SKM-1 (cell line): ENCODE results near the gene DOK6.
"Not testable (repeated sequence)": the region's sequence is repeated elsewhere in the genome, so short reads cannot be mapped to it uniquely, and the experiment has no call there.

ENCODE experiments used
- DNase-seq: peaks from one replicate; lab custom pipeline; 2025; ENCODE audit not compliant: unreplicated experiment; lab: John Stamatoyannopoulos, UW

Gene DOK6

DNA sequence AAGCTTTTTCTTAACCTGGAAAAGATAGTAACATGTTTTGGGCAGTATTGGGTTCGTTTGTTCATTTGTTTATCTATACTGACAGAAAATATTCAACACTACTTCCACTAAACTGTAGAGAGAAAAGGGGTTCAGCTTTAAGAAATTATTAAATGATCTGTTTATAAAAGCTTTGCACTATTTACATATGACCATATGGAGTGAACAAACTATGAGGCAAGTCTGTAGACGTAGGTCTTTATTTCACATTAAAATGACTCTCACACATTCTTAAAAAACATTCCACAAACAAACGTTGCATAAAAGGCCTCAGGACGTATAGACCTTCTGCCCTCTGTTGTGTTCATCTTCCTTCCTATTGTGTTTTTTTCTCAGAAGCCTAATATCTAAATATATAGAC, 452.4 kb downstream of the DOK6 start:
- DNase-seq = no peak

DNA sequence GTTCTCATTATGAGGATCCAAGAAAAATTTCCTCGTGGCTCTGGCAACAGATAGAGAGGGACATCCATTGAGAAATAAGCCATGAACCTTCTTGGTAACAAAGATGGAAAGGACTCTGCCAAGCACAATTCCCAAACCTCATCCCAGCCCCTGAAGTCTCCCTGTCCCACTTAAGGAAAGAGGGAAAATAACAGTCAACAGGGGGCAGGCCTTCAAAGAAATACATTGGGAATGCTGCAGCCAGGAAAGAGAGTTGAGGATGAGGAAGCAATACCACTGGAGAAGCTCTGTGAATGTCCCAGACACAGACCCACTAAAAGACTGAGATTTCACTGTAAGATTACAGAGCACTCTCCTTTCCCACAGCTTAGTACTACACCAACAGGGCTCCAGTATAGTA, 453.8 kb downstream of the DOK6 start:
- no peak for DNase-seq

DNA sequence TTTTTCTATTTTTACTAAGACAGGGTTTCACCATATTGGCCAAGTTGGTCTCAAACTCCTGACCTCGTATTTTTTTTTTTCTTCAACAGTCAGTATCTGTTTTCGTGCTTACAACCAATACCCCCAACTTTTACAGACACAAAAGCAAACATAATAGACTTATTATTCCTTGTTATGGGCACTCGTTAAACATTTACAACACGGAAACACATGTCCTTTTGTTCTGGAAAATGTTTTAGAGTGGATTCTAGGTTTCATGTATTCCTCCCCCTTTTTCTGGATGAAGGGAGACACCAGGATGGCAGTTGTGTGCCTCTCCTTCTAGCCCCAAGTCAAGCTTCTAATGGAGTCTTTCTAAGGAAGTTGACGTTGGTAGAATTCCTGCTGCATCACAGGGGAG, 458.2 kb downstream of the DOK6 start:
- no peak for DNase-seq

DNA sequence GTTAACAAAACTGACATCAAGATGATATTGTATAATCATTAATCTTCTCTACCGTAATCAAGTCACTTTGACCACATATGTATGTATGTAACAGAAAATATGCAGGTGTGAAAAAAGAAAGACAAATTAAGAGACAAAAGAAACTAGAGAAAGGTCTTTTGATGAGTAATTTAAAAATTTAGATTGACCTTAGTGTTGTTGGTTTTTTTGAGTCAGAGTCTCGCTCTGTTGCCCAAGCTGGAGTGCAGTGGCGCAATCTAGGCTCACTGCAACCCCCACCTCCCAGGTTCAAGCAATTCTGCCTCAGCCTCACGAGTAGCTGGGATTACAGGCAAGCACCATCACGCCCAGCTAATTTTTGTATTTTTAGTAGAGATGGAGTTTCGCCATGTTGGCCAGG, 464.1 kb downstream of the DOK6 start:
- DNase-seq = not testable (repeated sequence)

DNA sequence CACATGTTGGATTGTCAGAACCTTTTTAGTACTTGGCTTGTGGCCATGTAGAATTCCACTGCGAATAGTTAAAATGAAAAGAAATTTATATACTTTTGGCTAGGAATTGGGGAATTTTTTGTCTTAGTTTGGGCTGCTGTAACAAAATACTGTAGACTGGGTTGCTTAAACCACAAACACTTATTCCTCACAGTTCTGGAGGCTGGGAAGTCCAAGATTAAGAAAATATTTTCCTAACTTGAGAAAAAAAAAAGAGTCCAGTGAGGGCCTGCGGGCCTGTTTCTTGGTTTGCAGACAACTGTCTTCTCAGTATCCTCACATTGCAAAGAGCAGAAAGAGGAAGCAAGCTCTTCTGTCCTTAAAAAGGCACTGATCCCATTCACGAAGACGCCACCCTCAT, 465.1 kb downstream of the DOK6 start:
- DNase-seq = no peak

DNA sequence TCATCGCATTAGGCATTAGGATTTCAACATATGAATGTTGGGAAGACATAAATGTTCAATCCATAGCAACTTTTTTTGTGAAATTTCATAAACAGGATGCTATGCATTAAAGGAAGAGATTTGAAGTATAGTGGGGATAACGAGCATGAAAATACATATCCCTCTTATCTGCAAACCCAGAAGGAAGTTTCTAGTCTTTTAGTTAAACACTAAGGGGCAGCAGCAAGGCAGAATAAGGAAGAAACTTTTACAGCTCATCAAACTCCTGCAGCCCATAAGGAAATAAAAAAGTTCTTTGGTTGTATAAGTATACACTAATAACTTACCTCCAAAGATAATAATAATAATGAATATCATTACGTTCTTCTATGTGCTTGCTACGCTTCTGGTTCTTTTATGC, 465.5 kb downstream of the DOK6 start:
- no peak for DNase-seq

DNA sequence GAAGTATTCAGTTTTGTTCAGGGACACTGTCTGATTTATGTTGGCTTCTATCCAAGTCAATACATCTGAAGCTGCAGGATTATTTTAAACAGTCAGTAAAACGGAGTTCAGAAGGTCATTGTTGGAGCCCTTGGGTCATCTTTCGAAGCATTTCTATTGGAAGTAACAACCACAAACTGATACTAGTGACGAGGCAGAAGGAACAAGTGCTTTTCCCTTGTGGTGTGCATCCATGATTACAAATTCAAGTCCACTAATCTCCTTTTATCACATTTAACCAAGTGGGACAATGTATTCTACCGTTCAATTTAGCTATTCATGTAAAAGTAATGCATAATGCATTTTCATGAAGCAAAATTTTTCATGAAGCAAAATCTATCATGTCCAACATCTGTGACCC, 470.0 kb downstream of the DOK6 start:
- no peak for DNase-seq

DNA sequence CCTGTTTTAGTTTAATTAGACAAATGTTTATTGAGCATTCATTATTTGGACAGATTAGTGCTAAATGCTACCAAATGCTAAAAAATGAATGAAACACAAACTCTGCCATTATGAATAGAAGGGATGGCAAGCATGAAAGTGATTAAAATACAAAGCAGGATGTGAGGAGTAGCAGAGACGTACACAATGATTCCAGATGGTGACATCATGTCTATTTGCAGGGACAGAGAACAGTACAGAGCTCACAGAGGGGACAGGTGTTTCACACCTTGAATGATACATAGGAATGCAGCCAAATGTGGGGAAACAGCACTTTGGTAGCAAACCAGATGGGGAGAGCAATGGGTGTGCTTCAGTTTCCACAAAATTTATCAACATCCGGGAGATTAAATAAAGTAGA, 470.7 kb downstream of the DOK6 start:
- DNase-seq = no peak

DNA sequence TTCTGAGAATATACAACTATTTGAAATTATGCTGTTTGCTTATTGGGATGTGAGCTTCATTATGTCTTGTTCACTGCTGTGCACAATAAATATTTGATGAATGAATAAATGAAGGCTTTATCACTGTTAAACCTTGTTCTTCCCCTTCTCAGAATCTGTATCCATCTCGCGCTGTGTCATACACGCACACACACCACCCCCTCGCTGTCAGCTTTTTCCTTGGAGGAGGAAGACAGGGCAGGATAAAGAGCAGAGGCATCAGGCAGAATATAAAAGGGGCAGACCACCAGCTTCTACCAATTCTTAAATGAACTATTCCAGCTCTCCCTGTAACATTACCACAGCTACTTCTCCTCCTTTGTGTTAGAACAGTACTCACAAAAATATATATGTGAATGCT, 472.0 kb downstream of the DOK6 start:
- no peak for DNase-seq

DNA sequence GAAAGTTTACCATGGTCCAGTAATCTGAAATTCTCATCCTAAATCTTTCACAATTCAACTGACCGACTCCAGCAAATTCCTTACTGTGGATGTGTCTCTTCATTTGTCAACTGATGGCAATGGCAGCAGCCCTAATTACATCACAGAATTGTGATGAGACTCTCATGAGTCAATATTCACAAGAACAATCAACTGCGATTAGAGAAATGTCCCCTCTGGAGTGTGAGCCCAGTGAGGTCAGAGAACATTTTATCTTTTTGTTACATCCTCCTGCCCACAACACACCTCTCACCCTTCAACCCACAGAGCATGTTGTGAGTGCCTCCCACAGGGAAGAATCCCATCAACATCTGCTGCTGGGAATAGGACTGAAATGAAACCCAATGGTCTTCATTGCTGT, 473.4 kb downstream of the DOK6 start:
- DNase-seq = no peak

DNA sequence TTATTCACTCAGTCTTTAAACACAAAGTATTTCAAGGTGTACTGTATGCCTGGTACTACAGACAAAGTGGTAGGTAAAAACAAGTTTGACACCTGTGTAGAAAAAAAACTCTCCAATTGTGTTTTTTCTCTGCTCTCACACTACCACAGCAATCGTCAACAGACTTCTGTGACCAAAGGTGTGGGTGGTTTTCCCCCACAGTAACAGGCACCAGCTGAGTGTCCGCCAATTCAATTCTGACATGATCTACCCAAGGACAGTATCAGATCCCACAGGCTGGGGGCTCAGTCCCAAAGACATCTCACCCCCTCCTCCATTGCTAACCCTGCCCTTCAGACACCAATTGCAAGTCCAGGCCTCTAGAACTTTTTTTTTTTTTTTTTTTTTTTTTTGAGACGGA, 475.8 kb downstream of the DOK6 start:
- DNase-seq = no peak

DNA sequence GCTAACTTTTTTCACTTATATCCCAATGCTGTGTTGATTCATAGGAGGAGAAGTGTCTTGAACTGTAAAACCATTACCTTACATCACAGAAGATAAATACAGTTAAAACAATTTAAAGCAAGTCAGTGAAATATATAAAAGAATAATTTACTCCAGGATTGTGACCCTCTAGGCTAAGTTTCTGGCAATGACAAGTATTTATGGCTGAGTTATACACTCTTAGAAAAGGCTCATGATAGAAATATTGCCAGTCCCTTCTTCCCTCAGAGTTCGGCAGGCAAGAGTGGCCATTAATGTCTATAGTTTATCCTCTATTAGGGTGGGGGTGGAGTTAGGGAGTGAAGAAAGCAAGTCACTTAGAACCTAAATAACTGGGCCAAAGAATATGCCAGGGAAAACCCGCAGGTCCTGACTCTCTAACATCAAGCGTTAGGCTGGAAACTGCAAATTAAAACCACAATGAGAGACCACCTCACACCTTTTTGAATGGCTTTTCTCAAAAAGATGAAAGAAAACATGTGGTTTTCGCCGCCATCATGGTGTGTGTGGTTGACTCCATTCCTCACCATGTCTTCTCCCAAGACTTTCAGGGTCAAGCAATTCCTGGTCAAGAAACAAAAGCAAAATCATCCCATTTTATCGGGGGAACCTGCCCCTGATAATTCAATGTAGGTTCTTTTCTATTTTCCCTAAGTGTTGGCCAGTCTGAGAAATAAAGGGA, 477.7 kb downstream of the DOK6 start:
- DNase-seq = no peak

DNA sequence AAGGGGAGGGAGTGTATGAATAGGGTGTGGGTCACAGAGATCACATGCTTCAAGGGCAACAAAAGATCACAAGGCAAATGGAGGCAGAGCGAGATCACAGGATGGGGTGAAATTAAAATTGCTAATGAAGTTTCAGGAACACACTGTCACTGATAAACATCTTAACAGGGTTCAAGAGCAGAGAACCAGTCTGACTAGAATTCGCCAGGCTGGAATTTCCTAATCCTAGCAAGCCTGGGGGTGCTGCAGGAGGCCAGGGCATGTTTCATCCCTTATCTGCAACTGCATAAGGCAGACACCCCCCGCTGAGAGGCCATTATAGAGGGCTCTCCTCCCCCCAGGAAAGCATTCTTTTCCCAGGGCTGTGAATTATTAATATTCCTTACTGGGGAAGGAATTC, 478.4 kb downstream of the DOK6 start:
- not testable (repeated sequence) for DNase-seq

DNA sequence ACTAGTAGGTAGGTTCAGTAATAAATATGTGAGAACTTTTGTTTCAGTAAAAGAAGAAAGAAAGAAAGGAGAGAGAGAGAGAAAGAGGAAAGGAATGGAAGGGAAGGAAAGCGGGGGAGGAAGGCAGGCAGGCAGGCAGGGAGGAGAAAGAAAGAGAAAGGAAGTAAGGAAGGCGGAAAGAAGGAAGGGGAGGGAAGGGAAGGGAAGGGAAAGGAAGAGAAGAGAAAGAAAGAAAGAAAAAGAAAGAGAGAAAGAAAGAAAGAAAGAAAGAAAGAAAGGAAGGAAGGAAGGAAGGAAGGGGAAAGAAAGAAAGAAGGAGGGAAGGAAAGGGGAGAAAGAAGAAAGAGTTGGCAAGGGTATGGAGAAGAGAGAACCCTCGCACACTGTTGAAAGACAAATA, 479.4 kb downstream of the DOK6 start:
- DNase-seq = no peak

DNA sequence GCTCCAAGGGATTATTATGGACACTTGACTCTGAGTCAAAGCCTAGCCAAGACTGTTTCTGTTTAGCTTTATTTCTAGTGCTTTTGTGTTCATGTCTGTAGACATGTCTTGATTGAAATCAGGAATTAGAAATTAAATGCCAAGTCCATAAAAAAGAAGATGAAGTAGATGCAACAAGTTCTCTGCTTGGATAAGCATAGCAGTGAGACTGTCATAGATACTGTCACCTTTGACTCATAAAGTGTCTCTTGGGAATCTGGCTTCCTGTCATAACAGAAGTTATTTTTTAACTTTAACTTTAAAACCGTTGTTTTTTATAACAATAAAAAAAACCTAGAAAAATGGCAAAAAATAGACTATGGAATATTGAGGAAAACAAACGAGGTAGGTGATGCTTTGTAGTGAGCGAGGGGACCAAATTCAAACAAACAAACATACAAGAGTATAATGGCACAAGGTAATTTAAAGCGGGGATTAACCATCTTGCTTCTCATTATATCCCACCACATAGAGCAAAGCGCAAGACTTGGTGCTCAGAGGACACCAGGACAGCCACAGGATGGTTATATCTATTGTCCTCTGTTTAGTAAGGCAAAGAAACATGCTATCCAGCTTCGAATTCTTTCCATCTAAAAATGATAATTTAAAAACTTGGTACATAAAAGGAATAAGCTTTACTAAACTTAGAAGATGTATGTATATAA, 482.4 kb downstream of the DOK6 start:
- no peak for DNase-seq

DNA sequence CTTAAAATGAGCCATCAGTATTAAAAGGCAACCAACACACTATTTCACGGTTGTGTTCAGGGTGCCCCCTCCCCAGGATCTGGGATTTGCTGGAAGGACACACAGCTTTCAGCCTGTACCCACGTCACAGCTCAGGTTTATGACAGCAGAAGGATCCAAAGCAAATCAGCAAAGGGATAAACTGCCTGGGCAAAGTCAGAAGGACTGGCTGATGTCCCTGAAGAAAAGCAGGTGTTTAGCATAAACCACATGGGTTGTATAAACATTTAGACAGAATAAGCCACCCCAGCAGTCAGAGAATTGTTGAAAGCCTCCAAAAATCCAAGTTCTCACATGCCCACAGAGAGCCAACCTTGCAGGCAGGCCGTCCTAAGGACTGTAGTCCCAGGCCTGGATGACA, 483.1 kb downstream of the DOK6 start:
- DNase-seq = no peak

DNA sequence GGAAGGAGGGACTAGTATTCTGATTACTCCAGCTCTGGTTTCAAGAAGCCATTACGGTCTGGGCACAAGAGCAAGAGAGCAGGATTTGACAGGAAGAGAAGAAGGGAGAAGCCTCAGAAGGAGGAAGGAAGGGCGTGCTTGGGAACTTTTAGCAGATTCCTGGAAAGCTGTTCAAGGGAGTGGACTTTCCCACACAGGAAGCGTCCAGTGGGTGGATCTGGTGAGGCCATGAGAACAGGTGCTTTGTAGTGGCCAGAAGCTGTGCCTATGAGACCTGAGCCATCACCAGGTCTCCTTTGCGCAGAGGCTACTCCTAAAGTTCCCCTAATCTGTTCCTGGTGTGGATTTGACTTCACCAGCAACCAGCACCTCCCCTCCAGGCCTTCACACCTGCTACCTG, 484.7 kb downstream of the DOK6 start:
- DNase-seq = no peak

DNA sequence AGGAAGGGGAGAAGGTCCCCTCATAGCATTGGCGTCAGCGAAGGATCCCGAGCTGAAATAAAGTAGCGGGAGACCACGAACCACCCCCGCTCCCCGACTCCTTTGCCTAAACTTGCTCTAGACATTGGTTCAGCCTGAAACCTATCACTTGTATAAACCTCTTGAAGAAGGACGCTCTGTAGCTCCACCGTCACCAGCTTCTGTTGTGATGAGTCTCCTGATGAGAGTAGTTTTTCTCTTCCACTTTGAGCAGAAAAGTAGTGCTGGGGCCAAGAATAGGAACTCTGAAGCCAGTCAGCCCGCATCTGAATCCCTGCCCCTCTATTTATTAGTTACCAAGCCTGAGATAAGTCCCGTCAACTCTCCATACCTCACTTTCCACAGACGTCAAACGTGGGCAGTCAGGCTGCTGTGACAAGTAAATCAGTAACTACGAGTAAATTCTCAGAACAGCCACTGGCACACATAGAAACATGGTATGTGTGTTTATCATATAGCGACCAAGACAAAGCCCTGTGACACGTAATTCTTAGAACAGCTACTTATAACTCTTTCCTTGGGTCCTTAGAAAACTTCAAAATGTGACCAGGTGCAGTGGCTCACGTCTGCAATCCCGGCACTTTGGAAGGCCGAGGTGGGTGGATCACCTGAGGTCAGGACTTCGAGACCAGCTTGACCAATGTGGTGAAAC, 485.3 kb downstream of the DOK6 start:
- no peak for DNase-seq

DNA sequence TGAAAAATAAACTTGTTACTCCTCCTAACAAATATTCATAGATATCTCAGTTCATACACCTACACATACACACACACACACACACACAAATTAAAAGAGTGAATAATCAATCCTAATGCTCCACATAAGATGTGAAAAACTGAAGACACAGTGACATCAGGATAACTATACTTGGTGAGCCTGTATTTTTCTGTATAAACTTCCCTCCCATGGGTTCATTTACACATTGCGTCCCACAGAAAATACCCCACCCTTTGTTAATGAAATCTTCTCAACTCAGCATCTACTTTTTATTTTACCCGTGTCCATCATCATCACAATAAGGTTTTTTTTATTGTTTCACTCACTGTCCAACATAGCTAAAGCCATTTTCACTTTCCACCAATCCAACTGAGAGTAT, 486.6 kb downstream of the DOK6 start:
- DNase-seq = no peak

DNA sequence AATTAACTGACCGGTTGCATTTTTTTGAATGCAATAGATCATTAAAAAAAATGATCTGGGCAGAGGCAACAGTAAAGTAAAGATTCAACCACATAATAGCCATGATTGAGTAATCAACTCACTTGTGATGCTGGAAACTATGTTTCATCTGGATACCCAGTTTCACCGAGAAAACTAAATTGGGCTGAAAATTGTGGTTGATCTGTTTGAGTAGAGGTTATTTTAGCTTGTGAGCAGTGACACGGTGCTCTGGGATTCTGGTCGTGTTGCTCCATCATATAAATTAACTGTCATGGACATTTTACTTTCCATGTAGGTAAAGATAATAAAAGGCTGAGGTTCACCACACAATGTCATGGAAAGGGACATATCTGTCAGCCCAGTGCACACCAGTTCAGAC, 488.3 kb downstream of the DOK6 start:
- no peak for DNase-seq

DNA sequence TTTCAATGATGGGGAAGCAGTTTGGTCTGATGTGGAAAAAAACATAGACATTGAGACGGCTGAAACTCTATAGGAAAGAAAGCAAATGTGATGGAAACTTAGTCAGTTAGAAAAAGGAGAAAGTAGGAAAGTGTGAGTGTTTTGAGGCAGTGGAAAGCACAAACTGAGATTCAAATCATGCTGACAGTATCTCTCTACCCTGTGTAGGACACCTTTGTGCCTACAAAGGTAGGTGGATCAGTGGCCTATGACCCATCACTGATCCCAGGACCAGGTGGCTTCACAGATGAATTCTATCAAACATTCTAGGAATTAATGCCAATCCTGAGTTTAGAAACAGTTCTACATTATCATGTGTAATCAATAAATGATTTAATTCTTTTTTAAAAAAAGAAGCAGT, 489.9 kb downstream of the DOK6 start:
- DNase-seq = no peak

DNA sequence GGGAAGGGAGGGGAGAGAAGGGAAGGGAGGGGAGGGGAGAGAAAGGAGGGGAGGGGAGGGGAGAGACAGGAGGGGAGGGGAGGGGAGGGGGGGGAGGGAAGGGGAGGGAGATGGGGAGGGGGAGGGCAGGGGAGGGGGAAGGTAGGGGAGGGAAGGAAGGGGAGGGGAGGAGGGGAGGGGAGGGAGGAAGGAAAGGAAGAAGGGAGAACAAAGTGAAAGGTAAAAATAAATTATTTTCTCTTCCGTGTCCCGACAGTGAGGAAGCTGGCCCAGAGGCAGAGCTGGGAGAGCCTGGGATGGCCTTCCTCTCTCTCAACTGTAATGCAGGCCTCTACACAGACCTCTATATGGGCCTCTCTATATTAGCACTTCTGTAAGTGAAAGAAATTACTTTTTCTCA, 493.8 kb downstream of the DOK6 start:
- DNase-seq = no peak
